NCI-H748 (cell line): ENCODE results near the gene CDCA4.
"Not testable (repeated sequence)": the region's sequence is repeated elsewhere in the genome, so short reads cannot be mapped to it uniquely, and the experiment has no call there.

Experiments used
- DNase-seq: peaks from one replicate; lab custom pipeline; 2025; ENCODE audit not compliant: unreplicated experiment; lab: John Stamatoyannopoulos, UW

CDCA4 gene

GRCh38 chr14:105020815-105021655, at the start of gene CDCA4:
CDCA4 (minus strand) TSS chr14:105021083; CDS start chr14:105011929, 9,154 bp downstream.
- peak; percentile 100 for DNase-seq

- no peak for DNase-seq
These were observed 49.2 kb upstream of the CDCA4 start for GRCh38 chr14:105069871-105070759.

GRCh38 chr14:105069522-105069870, 48.6 kb upstream of the CDCA4 start:
- no peak for DNase-seq

GRCh38 chr14:105068818-105069217, 47.9 kb upstream of the CDCA4 start:
- DNase-seq: no peak

- no peak for DNase-seq
These were observed 47.1 kb upstream of the CDCA4 start for GRCh38 chr14:105067969-105068301.

GRCh38 chr14:105067140-105067968, 46.5 kb upstream of the CDCA4 start:
- DNase-seq: no peak

- no peak for DNase-seq
These were observed 45.6 kb upstream of the CDCA4 start for GRCh38 chr14:105066240-105067071.

GRCh38 chr14:105065280-105066228, 44.7 kb upstream of the CDCA4 start, which contains the start of gene GPR132:
GPR132 (minus strand) TSS chr14:105065430; CDS start chr14:105055420, 10,010 bp downstream.
- no peak for DNase-seq

GRCh38 chr14:105064721-105065143, 43.8 kb upstream of the CDCA4 start:
- no peak for DNase-seq

GRCh38 chr14:105064001-105064400, 43.1 kb upstream of the CDCA4 start:
- DNase-seq: no peak

GRCh38 chr14:105063506-105063905, 42.6 kb upstream of the CDCA4 start:
- not testable (repeated sequence) for DNase-seq

- DNase-seq: no peak
These were observed 42.2 kb upstream of the CDCA4 start for GRCh38 chr14:105063056-105063455.

- no peak for DNase-seq
These were observed 41.2 kb upstream of the CDCA4 start for GRCh38 chr14:105062048-105062433.

- DNase-seq: no peak
These were observed 40.7 kb upstream of the CDCA4 start for GRCh38 chr14:105061428-105062047.

- no peak for DNase-seq
These were observed 40.0 kb upstream of the CDCA4 start for GRCh38 chr14:105060751-105061427.

- DNase-seq: no peak
These were observed 39.2 kb upstream of the CDCA4 start for GRCh38 chr14:105059925-105060565.

GRCh38 chr14:105059035-105059924, 38.4 kb upstream of the CDCA4 start:
- DNase-seq: no peak
